GM06990 (cell line): ENCODE measurements around the gene TWIST2.

ENCODE experiments used
- DNase-seq: peaks from one replicate; pipeline ENCODE4 v3.0.0-alpha.2; 2011; ENCODE audit not compliant: insufficient read length; ENCODE audit errors: extremely low read depth
- H3K27me3 ChIP-seq: replicated peaks from 2 replicates; pipeline ENCODE4 v1.6.0; 2011; ENCODE audit warnings: low read length; ENCODE audit not compliant: control insufficient read depth, insufficient read depth
- H3K36me3 ChIP-seq: 2 replicates; pipeline ENCODE4 v1.5.1; 2011; ENCODE audit warnings: low read length; ENCODE audit not compliant: control insufficient read depth, insufficient read depth
- H3K4me3 ChIP-seq: replicated peaks from 2 replicates; pipeline ENCODE4 v1.5.1; 2011; ENCODE audit warnings: low read depth, mild to moderate bottlenecking, control low read depth, low read length
- CTCF ChIP-seq: IDR thresholded peaks from 2 replicates; pipeline ENCODE4 v1.5.1; 2011; ENCODE audit warnings: low read length, control low read depth, mild to moderate bottlenecking, inconsistent platforms; ENCODE audit not compliant: insufficient read depth, poor library complexity, severe bottlenecking

The TWIST2 gene

GRCh38 chr2:238838786-238839327, 9.0 kb upstream of the TWIST2 start:
- H3K36me3 ChIP-seq = no peaks in the 10 kb centered on the region

GRCh38 chr2:238839428-238839827, 8.5 kb upstream of the TWIST2 start:
- Histone ChIP-seq H3K4me3 (no peak overlapping the region), H3K36me3 (no peaks in the 10 kb centered on the region), H3K27me3 (no peaks in the 10 kb centered on the region)
- DNase-seq = no peak
- TF ChIP-seq CTCF = no peak

More at GRCh38 chr2:238838786-238839327, 9.0 kb upstream of the TWIST2 start:
- Histone ChIP-seq H3K4me3 (no peak overlapping the region), H3K27me3 (no peaks in the 10 kb centered on the region)
- no peak for TF ChIP-seq CTCF
- DNase-seq = no peak

- DNase-seq = no peak
These were observed 6.2 kb upstream of the TWIST2 start for GRCh38 chr2:238841542-238842164.

GRCh38 chr2:238843476-238843875, 4.4 kb upstream of the TWIST2 start:
- H3K27me3 ChIP-seq = no peaks in the 10 kb centered on the region
- DNase-seq = no peak
- no peak overlapping the region for H3K4me3 ChIP-seq
- no peaks in the 10 kb centered on the region for H3K36me3 ChIP-seq
- no peak for TF ChIP-seq CTCF

More at GRCh38 chr2:238841542-238842164, 6.2 kb upstream of the TWIST2 start:
- H3K4me3 ChIP-seq = no peak overlapping the region
- no peaks in the 10 kb centered on the region for H3K36me3 ChIP-seq
- H3K27me3 ChIP-seq = no peaks in the 10 kb centered on the region
- no peak for TF ChIP-seq CTCF

- no peak for TF ChIP-seq CTCF
- no peak overlapping the region for H3K4me3 ChIP-seq
- no peaks in the 10 kb centered on the region for H3K27me3 ChIP-seq
- no peak for DNase-seq
- no peaks in the 10 kb centered on the region for H3K36me3 ChIP-seq
These were observed 2.1 kb upstream of the TWIST2 start for GRCh38 chr2:238845583-238846377.
